K562 (cell line): Measurements from ENCODE around the gene TSC22D2. TPM values are rescaled to one million over a fixed set of nuclear protein-coding genes. Genes with fewer than 3 reads are reported as not detected.
A peak's percentile ranks its signal among the peaks of the same experiment; 100 is the strongest.

Source experiments
- ATF7 ChIP-seq: fragments of 450-650 bp; IDR thresholded peaks from 2 replicates; pipeline ENCODE4 v1.7.1; 2014; ENCODE audit warnings: mild to moderate bottlenecking, moderate library complexity
- CREM ChIP-seq: IDR thresholded peaks from 2 replicates; pipeline ENCODE4 v1.6.1; 2014; ENCODE audit warnings: antibody characterized with exemption, low read depth
- CSDE1 ChIP-seq, 2 experiments: fragments of 450-650 bp; IDR thresholded peaks; 2 replicates each; pipeline ENCODE4 v1.6.1; 2016; ENCODE audit warnings: mild to moderate bottlenecking in 1 of 2
- CTBP1 ChIP-seq: fragments of 450-650 bp; IDR thresholded peaks from 2 replicates; pipeline ENCODE4 v1.6.1; 2016; ENCODE audit warnings: borderline replicate concordance
- DPF2 ChIP-seq: fragments of 450-650 bp; IDR thresholded peaks from 2 replicates; pipeline ENCODE4 v1.6.1; 2016
- ELF2 ChIP-seq: fragments of 250-450 bp; sonication (Bioruptor Pico); IDR thresholded peaks from 2 replicates; pipeline ENCODE4 v1.5.0; 2021; ENCODE audit warnings: mild to moderate bottlenecking
- EP300 ChIP-seq: IDR thresholded peaks from 2 replicates; pipeline ENCODE4 v1.6.1; 2012; ENCODE audit warnings: low read length, improper control_type of control experiment
- ETV5 ChIP-seq: sonication (generic); formaldehyde crosslinking; IDR thresholded peaks from 2 replicates; pipeline ENCODE4 v1.4.0; 2020; ENCODE audit warnings: low read depth, mild to moderate bottlenecking, missing genetic modification reagents
- FOSL1 ChIP-seq: fragments of 200-800 bp; sonication (Bioruptor generic); conservative IDR thresholded peaks from 2 replicates; pipeline ENCODE4 v1.6.1; 2016; ENCODE audit warnings: missing genetic modification characterization, missing compliant biosample characterization
- FOXA3 ChIP-seq, 2 experiments: fragments of 450-650 bp in 1 of 2; sonication (generic) in 1 of 2; formaldehyde crosslinking; IDR thresholded peaks in 1 of 2; conservative IDR thresholded peaks in 1 of 2; 2 replicates each; pipeline versions ENCODE4 v1.4.0 to v1.8.0; 2020 to 2022; ENCODE audit warnings: mild to moderate bottlenecking in 2 of 2, missing genetic modification reagents in 1 of 2
- JUND ChIP-seq, 2 experiments: IDR thresholded peaks; 2 replicates in 1 of 2; 3 replicates in 1 of 2; pipeline ENCODE4 v1.6.1; 2011; ENCODE audit warnings: borderline replicate concordance in 2 of 2, low read depth in 2 of 2, low read length in 2 of 2, improper control_type of control experiment in 1 of 2, missing biosample characterization in 1 of 2, missing genetic modification characterization in 1 of 2, missing genetic modification reagents in 1 of 2
- MAFK ChIP-seq: IDR thresholded peaks from 2 replicates; pipeline ENCODE4 v1.6.1; 2011; ENCODE audit warnings: low read length, improper control_type of control experiment
- SMARCA4 ChIP-seq: fragments of 450-650 bp; IDR thresholded peaks from 2 replicates; pipeline ENCODE4 v1.6.1; 2016
- SMARCE1 ChIP-seq: fragments of 450-650 bp; IDR thresholded peaks from 2 replicates; pipeline ENCODE4 v1.7.1; 2016; ENCODE audit warnings: mild to moderate bottlenecking
- polyA plus RNA-seq, 8 experiments: library from polyadenylated mRNA; depleted of rRNA in 4 of 8; stranded (reverse) in 5 of 8; unstranded in 3 of 8; fragments of >200 nt; fragmentation: Nextera tagmentation in 2 of 8; fragmentation: Illumina TruSeq in 1 of 8; extraction: Ambion mirVana in 2 of 8; extraction: Trizol in 1 of 8; gene quantifications; 2 replicates each; pipeline versions ENCODE4 v1.2.1 to v1.2.3, GENCODE V29; 2011 to 2014; ENCODE audit warnings: inconsistent platforms in 1 of 8, missing spikeins in 1 of 8
- total RNA-seq, 7 experiments: library from RNA; depleted of rRNA in 6 of 7; stranded (reverse); fragments of >200 nt in 6 of 7; fragmentation: Illumina TruSeq in 2 of 7; extraction: Trizol in 2 of 7; gene quantifications; 2 replicates each; pipeline versions ENCODE4 v1.2.1 to v1.2.3, GENCODE V29; 2011 to 2021; ENCODE audit warnings: low replicate concordance in 1 of 7
- TF ChIP-seq, protein P1 (sequence below), 2 experiments: IDR thresholded peaks in 1 of 2; conservative IDR thresholded peaks in 1 of 2; 2 replicates each; pipeline ENCODE4 v1.6.1; 2016; ENCODE audit warnings: low read depth in 2 of 2, mild to moderate bottlenecking in 1 of 2, missing compliant biosample characterization in 1 of 2, missing genetic modification characterization in 1 of 2, moderate library complexity in 1 of 2
- TF ChIP-seq, protein P2 (sequence below): fragments of 250-450 bp; sonication (Bioruptor Pico); IDR thresholded peaks from 2 replicates; pipeline ENCODE4 v1.6.1; 2021; ENCODE audit warnings: mild to moderate bottlenecking

TSC22D2 gene
- total and polyA plus RNA-seq, 9 of the 15 experiments (the other 6 are each of a cell fraction or from before 2014, with no cell fraction given) = 5.5 to 44.0 (median 19.3) TPM

DNA sequence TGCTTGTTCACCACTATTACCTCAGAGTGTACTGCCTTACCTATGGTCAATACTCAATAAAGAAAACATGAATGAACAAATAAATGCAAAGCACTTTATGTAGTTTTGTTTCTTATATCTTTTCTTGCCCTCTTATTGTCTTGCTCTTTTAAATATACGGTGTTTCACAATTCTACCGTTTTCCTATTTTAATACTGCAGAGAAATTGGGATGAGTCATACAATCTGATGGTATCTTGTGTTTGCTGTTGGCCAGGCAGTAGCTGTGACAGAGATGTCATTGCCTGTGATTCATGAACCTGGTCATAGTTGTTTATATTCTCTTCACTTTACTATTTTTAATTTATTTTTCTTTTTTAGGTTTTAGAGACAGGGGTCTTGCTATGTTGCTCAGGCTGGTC, 89.9 kb downstream of the TSC22D2 start (continued):
- TF ChIP-seq, protein P1, sequence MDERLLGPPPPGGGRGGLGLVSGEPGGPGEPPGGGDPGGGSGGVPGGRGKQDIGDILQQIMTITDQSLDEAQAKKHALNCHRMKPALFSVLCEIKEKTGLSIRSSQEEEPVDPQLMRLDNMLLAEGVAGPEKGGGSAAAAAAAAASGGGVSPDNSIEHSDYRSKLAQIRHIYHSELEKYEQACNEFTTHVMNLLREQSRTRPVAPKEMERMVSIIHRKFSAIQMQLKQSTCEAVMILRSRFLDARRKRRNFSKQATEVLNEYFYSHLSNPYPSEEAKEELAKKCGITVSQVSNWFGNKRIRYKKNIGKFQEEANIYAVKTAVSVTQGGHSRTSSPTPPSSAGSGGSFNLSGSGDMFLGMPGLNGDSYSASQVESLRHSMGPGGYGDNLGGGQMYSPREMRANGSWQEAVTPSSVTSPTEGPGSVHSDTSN (CRISPR knock-in tag; IDR thresholded peaks at IDR 0.05; ENCODE audit: low read depth) = no peak
- TF ChIP-seq, protein P1 (tag; conservative IDR thresholded peaks at IDR 0.05; ENCODE audit: low read depth) = peak; percentile 87
- TF ChIP-seq, protein P2, sequence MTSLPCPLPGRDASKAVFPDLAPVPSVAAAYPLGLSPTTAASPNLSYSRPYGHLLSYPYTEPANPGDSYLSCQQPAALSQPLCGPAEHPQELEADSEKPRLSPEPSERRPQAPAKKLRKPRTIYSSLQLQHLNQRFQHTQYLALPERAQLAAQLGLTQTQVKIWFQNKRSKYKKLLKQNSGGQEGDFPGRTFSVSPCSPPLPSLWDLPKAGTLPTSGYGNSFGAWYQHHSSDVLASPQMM (CRISPR knock-in tag) = no peak
- peak; percentile 90 for TF ChIP-seq SMARCA4
- TF ChIP-seq CTBP1 = no peak
- TF ChIP-seq ATF7 = 0 out of 2 replicates have a peak, but pooled peaks have one; percentile 32
- peak; percentile 96 for TF ChIP-seq FOSL1
- 0 out of 2 replicates have a peak, but pooled peaks have one; percentile 40 for TF ChIP-seq EP300
- TF ChIP-seq ETV5 (CRISPR knock-in tag) = no peak
- no peak for TF ChIP-seq ELF2 (CRISPR knock-in tag)
- peak; percentile 97 for TF ChIP-seq JUND (IDR thresholded peaks at IDR 0.05; ENCODE audit: borderline replicate concordance, low read depth, low read length)
- TF ChIP-seq JUND (tag; IDR thresholded peaks at IDR 0.05; ENCODE audit: borderline replicate concordance, low read depth, low read length) = peak; percentile 97
- TF ChIP-seq CREM = 0 out of 2 replicates have a peak, but pooled peaks have one; percentile 24
- peak; percentile 90 for TF ChIP-seq DPF2
- peak in 1 of 2 experiments; percentile 48; a peak in 1 of 4 replicates for TF ChIP-seq FOXA3 (CRISPR knock-in tag; conservative IDR thresholded peaks at IDR 0.05 in 1 of 2, IDR thresholded peaks at IDR 0.05 in 1 of 2)
- peak; percentile 88 for TF ChIP-seq SMARCE1
- no peak for TF ChIP-seq CSDE1 (IDR thresholded peaks at IDR 0.05)
- 0 out of 2 replicates have a peak, but pooled peaks have one; percentile 3 for TF ChIP-seq MAFK
